T-helper 1 cell (primary cell): Measurements from ENCODE around the gene LBX2.

Experiments used
- DNase-seq, 5 donors: peaks; one replicate each; pipeline ENCODE4 v3.0.0-alpha.2; 2012 to 2020
- total RNA-seq, 4 donors: gene quantifications; one replicate each; lab custom pipeline; 2026; lab: John Stamatoyannopoulos, UW

LBX2 gene
- 0 to 0.08 (median 0) reads per million in 4 donors for total RNA-seq

- DNase-seq = peak in 1 of 5 donors; percentile 29
Observed at GRCh38 chr2:74499267-74499939, at the start of gene LBX2. TSS of gene LBX2 (minus strand) at chr2:74499603. CDS start at chr2:74499537, 66 bp downstream.

GRCh38 chr2:74548285-74548899 lies 49.0 kb upstream of the LBX2 start:
- DNase-seq = no peak

GRCh38 chr2:74546004-74546403 lies 46.6 kb upstream of the LBX2 start:
- no peak for DNase-seq

- DNase-seq = no peak
Observed at GRCh38 chr2:74544634-74545033, 45.2 kb upstream of the LBX2 start.

GRCh38 chr2:74542978-74543377 lies 43.6 kb upstream of the LBX2 start:
- DNase-seq = no peak

- no peak for DNase-seq
Observed at GRCh38 chr2:74540291-74540690, 40.9 kb upstream of the LBX2 start.

GRCh38 chr2:74538881-74539339 lies 39.5 kb upstream of the LBX2 start:
- no peak for DNase-seq

GRCh38 chr2:74537140-74537539 lies 37.7 kb upstream of the LBX2 start:
- no peak for DNase-seq

GRCh38 chr2:74536166-74536950 lies 37.0 kb upstream of the LBX2 start:
- no peak for DNase-seq

- no peak for DNase-seq
Observed at GRCh38 chr2:74535440-74535965, 36.1 kb upstream of the LBX2 start.

- no peak for DNase-seq
Observed at GRCh38 chr2:74534411-74534810, 35.0 kb upstream of the LBX2 start.

- DNase-seq = no peak
Observed at GRCh38 chr2:74533464-74533863, 34.1 kb upstream of the LBX2 start.

- peak in 1 of 5 donors; percentile 67 for DNase-seq
Observed at GRCh38 chr2:74532222-74532621, 32.8 kb upstream of the LBX2 start.

GRCh38 chr2:74531666-74532065 lies 32.3 kb upstream of the LBX2 start:
- DNase-seq = no peak

- DNase-seq = peak in 3 of 5 donors; percentile 24 to 69 (median 35)
Observed at GRCh38 chr2:74530239-74531187, 31.1 kb upstream of the LBX2 start.

- DNase-seq = peak; percentile 72 to 96 (median 78)
Observed at GRCh38 chr2:74529357-74530238, 30.2 kb upstream of the LBX2 start, which contains the start of the genes AUP1 and HTRA2. TSS of gene AUP1 (minus strand) at chr2:74529706. CDS start at chr2:74529629, 77 bp downstream. TSS of gene HTRA2 (plus strand) at chr2:74529933. CDS start at chr2:74530007, 74 bp downstream.

GRCh38 chr2:74528600-74529356 lies 29.4 kb upstream of the LBX2 start:
- no peak for DNase-seq

GRCh38 chr2:74527741-74528140 lies 28.3 kb upstream of the LBX2 start:
- no peak for DNase-seq

- DNase-seq = no peak
Observed at GRCh38 chr2:74526649-74527230, 27.3 kb upstream of the LBX2 start.
